Mucosa of descending colon (tissue), 3 donors: ENCODE measurements around the gene ATP1B3. TPM values are rescaled to one million over a fixed set of nuclear protein-coding genes. Genes with fewer than 3 reads are reported as not detected.

Source experiments
- total RNA-seq, 3 donors: library from RNA; stranded (reverse); fragmentation: NEBNext Ultra II Directional in 2 of 3; extraction: Animal tissue kit (Norgen Biotek cat#: 25700) in 2 of 3; gene quantifications; one replicate each; pipeline versions ENCODE4 v1.2.1 to v1.2.4, GENCODE V29; 2021 to 2023
- donor health status: DM: no; HTN: no; CAD: no; lungs with moderate emphysema.
- donor health status: DM: no; HTN: no; CAD: no.
- donor health status: DM: no; HTN: yes; CAD: no.

The ATP1B3 gene
- total RNA-seq, 3 donors from 2014 or later = 266 to 466 (median 330) TPM

Other genes starting within 250 kb of the ATP1B3 start
- 100 to 1,000 TPM; 107 to 144 (median 112) TPM for gene RNF7, start 138.3 kb upstream of the ATP1B3 start, total RNA-seq
- not detected for gene GRK7, start 113.2 kb upstream of the ATP1B3 start, total RNA-seq